RCC 7860 (cell line): Measurements from ENCODE around the gene PRKG1.

Experiments used
- DNase-seq: peaks from one replicate; pipeline ENCODE4 v3.0.0-alpha.2; 2015; ENCODE audit warnings: low spot score
- FAIRE-seq: peaks from 2 replicates; lab custom pipeline; 2012; peaks lifted over from hg19 to GRCh38; lab: Jason Lieb, UNC

PRKG1 gene

GRCh38 chr10:51832652-51833383 lies 758.5 kb downstream of the PRKG1 start:
- peak; percentile 42 for FAIRE-seq
- peak; percentile 54 for DNase-seq

GRCh38 chr10:51834548-51834947 lies 760.3 kb downstream of the PRKG1 start:
- no peak for FAIRE-seq
- DNase-seq, result no peak

GRCh38 chr10:51838471-51838870 lies 764.2 kb downstream of the PRKG1 start:
- DNase-seq (no peak), FAIRE-seq (no peak)

- FAIRE-seq (no peak), DNase-seq (no peak)
Observed at GRCh38 chr10:51843966-51844365, 769.7 kb downstream of the PRKG1 start.

- DNase-seq, result no peak
- no peak for FAIRE-seq
Observed at GRCh38 chr10:51846856-51847506, 772.7 kb downstream of the PRKG1 start.

- DNase-seq (no peak), FAIRE-seq (no peak)
Observed at GRCh38 chr10:51852297-51852696, 778.0 kb downstream of the PRKG1 start.

- DNase-seq (no peak), FAIRE-seq (no peak)
Observed at GRCh38 chr10:51857305-51857704, 783.0 kb downstream of the PRKG1 start.

GRCh38 chr10:51860257-51860656 lies 786.0 kb downstream of the PRKG1 start:
- DNase-seq (no peak), FAIRE-seq (no peak)

GRCh38 chr10:51861051-51861450 lies 786.8 kb downstream of the PRKG1 start:
- FAIRE-seq (no peak), DNase-seq (no peak)

- no peak for DNase-seq
- no peak for FAIRE-seq
Observed at GRCh38 chr10:51861731-51862130, 787.4 kb downstream of the PRKG1 start.

- no peak for DNase-seq
Observed at GRCh38 chr10:51862149-51862548, 787.9 kb downstream of the PRKG1 start.

GRCh38 chr10:51867956-51868355 lies 793.7 kb downstream of the PRKG1 start:
- peak; percentile 63 for FAIRE-seq
- peak; percentile 44 for DNase-seq

More at GRCh38 chr10:51862149-51862548, 787.9 kb downstream of the PRKG1 start:
- no peak for FAIRE-seq

- DNase-seq (no peak), FAIRE-seq (no peak)
Observed at GRCh38 chr10:51874131-51874530, 799.8 kb downstream of the PRKG1 start.

GRCh38 chr10:51875610-51876009 lies 801.3 kb downstream of the PRKG1 start:
- DNase-seq, result no peak
- FAIRE-seq, result no peak

- no peak for FAIRE-seq
- DNase-seq, result no peak
Observed at GRCh38 chr10:51876503-51876902, 802.2 kb downstream of the PRKG1 start.

GRCh38 chr10:51876979-51877378 lies 802.7 kb downstream of the PRKG1 start:
- DNase-seq, result no peak
- no peak for FAIRE-seq

- no peak for DNase-seq
Observed at GRCh38 chr10:51877636-51878035, 803.3 kb downstream of the PRKG1 start.

GRCh38 chr10:51878695-51879094 lies 804.4 kb downstream of the PRKG1 start:
- no peak for FAIRE-seq

More at GRCh38 chr10:51877636-51878035, 803.3 kb downstream of the PRKG1 start:
- FAIRE-seq, result no peak

GRCh38 chr10:51879238-51879637 lies 805.0 kb downstream of the PRKG1 start:
- FAIRE-seq, result no peak

More at GRCh38 chr10:51878695-51879094, 804.4 kb downstream of the PRKG1 start:
- no peak for DNase-seq

GRCh38 chr10:51881213-51881612 lies 806.9 kb downstream of the PRKG1 start:
- FAIRE-seq (no peak), DNase-seq (no peak)

More at GRCh38 chr10:51879238-51879637, 805.0 kb downstream of the PRKG1 start:
- DNase-seq, result peak; percentile 46

GRCh38 chr10:51886438-51887068 lies 812.3 kb downstream of the PRKG1 start:
- DNase-seq (no peak), FAIRE-seq (no peak)

GRCh38 chr10:51888263-51888662 lies 814.0 kb downstream of the PRKG1 start:
- no peak for FAIRE-seq
- DNase-seq, result no peak
